BLaER1 treated with 17β-estradiol and CSF1 and Interleukin-3, amounts not matched to agents 10 nM and 100 nM (cell line): Measurements from ENCODE around the gene COL18A1.

Source experiments
- H3K27ac ChIP-seq, 11 experiments: shearing (Covaris generic); formaldehyde crosslinking; 2 replicates each; pipeline ENCODE4 v1.8.1; 2022
- H3K27me3 ChIP-seq, 11 experiments: shearing (Covaris generic); formaldehyde crosslinking; 2 replicates each; pipeline ENCODE4 v1.8.1; 2022
- H3K36me3 ChIP-seq, 11 experiments: shearing (Covaris generic); formaldehyde crosslinking; 2 replicates each; pipeline ENCODE4 v1.8.1; 2022
- H3K4me1 ChIP-seq, 10 experiments: shearing (Covaris generic); formaldehyde crosslinking; 2 replicates each; pipeline ENCODE4 v1.8.1; 2022
- H3K4me2 ChIP-seq, 11 experiments: shearing (Covaris generic); formaldehyde crosslinking; 2 replicates each; pipeline ENCODE4 v1.8.1; 2022
- H3K4me3 ChIP-seq, 10 experiments: shearing (Covaris generic); formaldehyde crosslinking; 2 replicates each; pipeline ENCODE4 v1.8.1; 2022
- H3K9ac ChIP-seq, 11 experiments: shearing (Covaris generic); formaldehyde crosslinking; 2 replicates each; pipeline ENCODE4 v1.8.1; 2022
- H3K9me3 ChIP-seq, 11 experiments: shearing (Covaris generic); formaldehyde crosslinking; replicated peaks in 1 of 11; 2 replicates each; pipeline ENCODE4 v1.8.1; 2022
- H4K20me1 ChIP-seq, 11 experiments: shearing (Covaris generic); formaldehyde crosslinking; 2 replicates each; pipeline ENCODE4 v1.8.1; 2022
- Cebpa-rat ChIP-seq, 11 experiments: shearing (Covaris generic); IDR thresholded peaks; 2 replicates each; pipeline ENCODE4 v1.8.1; 2022

Gene COL18A1

GRCh38 chr21:45477176-45478114 is 72.5 kb downstream of the COL18A1 start:
- Histone ChIP-seq H3K4me2 (peak overlapping the region; percentile 82 to 98 (median 96)), H3K4me1 (peaks cover 59 to 76% (median 72%) of the 10 kb centered on the region in 10 experiments), H3K27me3 (peaks cover 0 to 9% (median 0%) of the 10 kb centered on the region in 11 experiments; a peak in 4 of 22 replicates), H4K20me1 (no peaks in the 10 kb centered on the region), H3K27ac (peak overlapping the region; percentile 68 to 93 (median 86); a peak in 21 of 22 replicates), H3K9me3 (peaks cover 0 to 4% (median 0%) of the 10 kb centered on the region in 11 experiments; a peak in 4 of 22 replicates), H3K36me3 (no peaks in the 10 kb centered on the region), H3K4me3 (peak overlapping the region; percentile 11 to 68 (median 44); a peak in 18 of 20 replicates), H3K9ac (peak overlapping the region; percentile 67 to 83 (median 75); a peak in 21 of 22 replicates)
- no peak for TF ChIP-seq Cebpa-rat (IDR thresholded peaks at IDR 0.05)

GRCh38 chr21:45478115-45478801 is 73.3 kb downstream of the COL18A1 start:
- H3K27ac ChIP-seq: peak overlapping the region; percentile 68 to 93 (median 86); a peak in 21 of 22 replicates
- peak overlapping the region; percentile 82 to 98 (median 96) for H3K4me2 ChIP-seq
- H3K9ac ChIP-seq: peak overlapping the region; percentile 67 to 83 (median 75); a peak in 21 of 22 replicates
- H4K20me1 ChIP-seq: no peaks in the 10 kb centered on the region
- peaks cover 67 to 76% (median 72%) of the 10 kb centered on the region in 10 experiments for H3K4me1 ChIP-seq
- H3K27me3 ChIP-seq: peaks cover 0 to 1% (median 0%) of the 10 kb centered on the region in 11 experiments; a peak in 1 of 22 replicates
- H3K4me3 ChIP-seq: peak overlapping the region; percentile 18 to 68 (median 44); a peak in 18 of 20 replicates
- no peaks in the 10 kb centered on the region for H3K36me3 ChIP-seq
- no peak for TF ChIP-seq Cebpa-rat (IDR thresholded peaks at IDR 0.05)
- H3K9me3 ChIP-seq: peaks cover 0 to 4% (median 0%) of the 10 kb centered on the region in 11 experiments; a peak in 4 of 22 replicates

GRCh38 chr21:45478816-45479669 is 74.1 kb downstream of the COL18A1 start:
- Histone ChIP-seq H3K27ac (peak overlapping the region; percentile 68 to 93 (median 86); a peak in 21 of 22 replicates), H3K9ac (peak overlapping the region; percentile 69 to 87 (median 81); a peak in 21 of 22 replicates), H3K27me3 (no peaks in the 10 kb centered on the region), H4K20me1 (no peaks in the 10 kb centered on the region), H3K4me1 (peaks cover 69 to 78% (median 74%) of the 10 kb centered on the region in 10 experiments), H3K36me3 (no peaks in the 10 kb centered on the region), H3K4me3 (peak overlapping the region; percentile 10 to 68 (median 47); a peak in 13 of 20 replicates), H3K9me3 (peaks cover 0 to 4% (median 0%) of the 10 kb centered on the region in 11 experiments; a peak in 4 of 22 replicates), H3K4me2 (peak overlapping the region; percentile 82 to 98 (median 96))
- TF ChIP-seq Cebpa-rat (IDR thresholded peaks at IDR 0.05): no peak

GRCh38 chr21:45479691-45480675 is 75.0 kb downstream of the COL18A1 start:
- Histone ChIP-seq H3K4me2 (peak overlapping the region; percentile 82 to 98 (median 96)), H3K27ac (peak overlapping the region; percentile 75 to 93 (median 86); a peak in 21 of 22 replicates), H3K9ac (peak overlapping the region; percentile 65 to 87 (median 76)), H3K9me3 (no peaks in the 10 kb centered on the region), H3K36me3 (0 out of 22 replicates have a peak, but pooled peaks cover 0 to 3% (median 0%) of the 10 kb centered on the region in 11 experiments), H3K4me1 (peaks cover 69 to 80% (median 74%) of the 10 kb centered on the region in 10 experiments), H3K4me3 (peak overlapping the region; percentile 21 to 68 (median 47); a peak in 18 of 20 replicates), H4K20me1 (no peaks in the 10 kb centered on the region), H3K27me3 (no peaks in the 10 kb centered on the region)
- no peak for TF ChIP-seq Cebpa-rat (IDR thresholded peaks at IDR 0.05)

- Histone ChIP-seq H3K4me1 (peaks cover 72 to 85% (median 78%) of the 10 kb centered on the region in 10 experiments), H3K27ac (peak overlapping the region in 9 of 11 experiments; percentile 75 to 93 (median 88); a peak in 17 of 22 replicates), H3K4me2 (peak overlapping the region; percentile 82 to 98 (median 96)), H3K4me3 (peak overlapping the region in 2 of 10 experiments; percentile 65 to 68; a peak in 3 of 20 replicates), H4K20me1 (no peaks in the 10 kb centered on the region), H3K27me3 (no peaks in the 10 kb centered on the region), H3K9ac (peak overlapping the region in 8 of 11 experiments; percentile 65 to 84 (median 76); a peak in 11 of 22 replicates), H3K36me3 (0 out of 22 replicates have a peak, but pooled peaks cover 0 to 3% (median 0%) of the 10 kb centered on the region in 11 experiments), H3K9me3 (no peaks in the 10 kb centered on the region)
- TF ChIP-seq Cebpa-rat (IDR thresholded peaks at IDR 0.05): no peak
These were observed 75.9 kb downstream of the COL18A1 start for GRCh38 chr21:45480701-45481500.

- no peaks in the 10 kb centered on the region for H4K20me1 ChIP-seq
- peak overlapping the region in 5 of 11 experiments; percentile 7 to 85 (median 85); a peak in 5 of 22 replicates for H3K27ac ChIP-seq
- peaks cover 70 to 82% (median 77%) of the 10 kb centered on the region in 10 experiments for H3K4me1 ChIP-seq
- peak overlapping the region in 3 of 11 experiments; percentile 31 to 80 (median 73); a peak in 5 of 22 replicates for H3K9ac ChIP-seq
- no peaks in the 10 kb centered on the region for H3K27me3 ChIP-seq
- H3K4me3 ChIP-seq: no peak overlapping the region
- H3K9me3 ChIP-seq: no peaks in the 10 kb centered on the region
- 0 out of 22 replicates have a peak, but pooled peaks cover 0 to 3% (median 0%) of the 10 kb centered on the region in 11 experiments for H3K36me3 ChIP-seq
- H3K4me2 ChIP-seq: peak overlapping the region; percentile 82 to 98 (median 96)
- no peak for TF ChIP-seq Cebpa-rat (IDR thresholded peaks at IDR 0.05)
These were observed 76.6 kb downstream of the COL18A1 start for GRCh38 chr21:45481566-45481965.
